ENCODE data around the gene ZDHHC1.

DNA sequence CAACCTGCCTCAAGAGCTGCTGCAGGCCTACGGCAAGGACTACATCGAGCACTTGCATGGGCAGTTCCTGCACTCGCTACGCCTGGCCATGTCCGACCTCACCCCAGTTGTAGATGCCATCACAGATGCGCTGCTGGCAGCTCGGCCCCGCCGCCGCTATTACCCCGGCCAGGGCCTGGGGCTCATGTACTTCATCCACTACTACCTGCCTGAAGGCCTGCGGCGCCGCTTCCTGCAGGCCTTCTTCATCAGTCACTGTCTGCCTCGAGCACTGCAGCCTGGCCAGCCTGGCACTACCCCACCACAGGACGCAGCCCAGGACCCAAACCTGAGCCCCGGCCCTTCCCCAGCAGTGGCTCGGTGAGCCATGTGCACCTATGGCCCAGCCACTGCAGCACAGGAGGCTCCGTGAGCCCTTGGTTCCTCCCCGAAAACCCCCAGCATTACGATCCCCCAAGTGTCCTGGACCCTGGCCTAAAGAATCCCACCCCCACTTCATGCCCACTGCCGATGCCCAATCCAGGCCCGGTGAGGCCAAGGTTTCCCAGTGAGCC lies 20.4 kb upstream of the ZDHHC1 start:
- no peak for TF ChIP-seq GATA3 (IDR thresholded peaks at IDR 0.05; ENCODE audit: low read depth, low read length)
- TF ChIP-seq GATA2 (IDR thresholded peaks at IDR 0.05; ENCODE audit: low read depth, low read length) = no peak
